ENCODE measurements around the gene IFFO2.

IFFO2 gene

GRCh38 chr1:18962121-18962721, 5.7 kb upstream of the IFFO2 start:
- no peak for DNase-seq (ENCODE audit: extremely low spot score)
- ChIA-PET CTCF (interaction anchor here (0.9 to 1.6 kb wide), 2 partner anchors 49 to 78 kb away, joined by 4 read pairs; no protein-coding TSS in a partner anchor), POLR2A (no interaction called here)
- TF ChIP-seq CTCF (IDR thresholded peaks at IDR 0.05; ENCODE audit: control extremely low read depth, extremely low read depth, low read depth, missing control alignments) = no peak

GRCh38 chr1:18960821-18961220, 4.3 kb upstream of the IFFO2 start:
- DNase-seq (ENCODE audit: extremely low spot score) = no peak
- no peak for TF ChIP-seq CTCF (IDR thresholded peaks at IDR 0.05; ENCODE audit: control extremely low read depth, extremely low read depth, low read depth, missing control alignments)
- ChIA-PET POLR2A (no interaction called here), CTCF (no interaction called here)

GRCh38 chr1:18960409-18960808, 3.9 kb upstream of the IFFO2 start:
- no peak for DNase-seq (ENCODE audit: extremely low spot score)
- ChIA-PET CTCF (no interaction called here), POLR2A (no interaction called here)
- TF ChIP-seq CTCF (IDR thresholded peaks at IDR 0.05; ENCODE audit: control extremely low read depth, extremely low read depth, low read depth, missing control alignments) = no peak

GRCh38 chr1:18959591-18959990, 3.1 kb upstream of the IFFO2 start:
- no peak for TF ChIP-seq CTCF (IDR thresholded peaks at IDR 0.05; ENCODE audit: control extremely low read depth, extremely low read depth, low read depth, missing control alignments)
- ChIA-PET CTCF (interaction anchor here (0.8 to 1.4 kb wide), 4 partner anchors 19 to 53 kb away, joined by 3 to 5 read pairs (median 4); no protein-coding TSS in a partner anchor), POLR2A (no interaction called here)
- DNase-seq (ENCODE audit: extremely low spot score) = no peak

GRCh38 chr1:18957532-18958300, 1.2 kb upstream of the IFFO2 start:
- TF ChIP-seq CTCF (IDR thresholded peaks at IDR 0.05; ENCODE audit: control extremely low read depth, extremely low read depth, low read depth, missing control alignments) = no peak
- DNase-seq (ENCODE audit: extremely low spot score) = no peak
- ChIA-PET POLR2A (no interaction called here), CTCF (interaction anchor here (1.1 to 1.5 kb wide), 4 partner anchors 11 to 51 kb away, joined by 4 to 6 read pairs (median 5); no protein-coding TSS in a partner anchor)

- POLR2A ChIA-PET = interaction anchor here (0.6 to 1.4 kb wide), 3 partner anchors 9 to 71 kb away, joined by 3 to 4 read pairs (median 3); partner anchors contain the start of gene ALDH4A1
- TF ChIP-seq CTCF (IDR thresholded peaks at IDR 0.05; ENCODE audit: control extremely low read depth, extremely low read depth, low read depth, missing control alignments) = no peak
- no peak for DNase-seq (ENCODE audit: extremely low spot score)
- CTCF ChIA-PET = interaction anchor here (1.0 to 1.5 kb wide), 5 partner anchors 12 to 55 kb away, joined by 4 to 6 read pairs (median 5); partner anchors contain the start of gene ALDH4A1
Measured at GRCh38 chr1:18957136-18957521, 653 bp upstream of the IFFO2 start.

All from GM10248 (cell line).